WERI-Rb-1 (cell line): Measurements from ENCODE around the gene GABPB2.
A peak's percentile ranks its signal among the peaks of the same experiment; 100 is the strongest.

Experiments used
- DNase-seq: peaks from one replicate; pipeline ENCODE4 v3.0.0-alpha.2; 2020
- H3K27ac ChIP-seq: fragments of 250-450 bp; sonication (Bioruptor Pico); 2 replicates; pipeline ENCODE4 v1.5.1; 2020; ENCODE audit warnings: mild to moderate bottlenecking, moderate library complexity
- H3K27me3 ChIP-seq: fragments of 250-450 bp; sonication (Bioruptor Pico); 2 replicates; pipeline ENCODE4 v1.5.1; 2021; ENCODE audit warnings: mild to moderate bottlenecking, low read depth, moderate library complexity; ENCODE audit not compliant: insufficient read depth, severe bottlenecking
- H3K36me3 ChIP-seq: fragments of 250-450 bp; sonication (Bioruptor Pico); 2 replicates; pipeline ENCODE4 v1.5.1; 2020; ENCODE audit warnings: mild to moderate bottlenecking, moderate library complexity
- H3K4me3 ChIP-seq: 2 replicates; pipeline ENCODE4 v1.5.1; 2011; ENCODE audit warnings: low read depth, mild to moderate bottlenecking, control low read depth, low read length
- H3K9me3 ChIP-seq: fragments of 250-450 bp; sonication (Bioruptor Pico); 2 replicates; pipeline ENCODE4 v1.5.1; 2021; ENCODE audit warnings: mild to moderate bottlenecking, moderate library complexity; ENCODE audit not compliant: severe bottlenecking
- CTCF ChIP-seq: IDR thresholded peaks from 2 replicates; pipeline ENCODE4 v1.5.1; 2011; ENCODE audit warnings: low read depth, mild to moderate bottlenecking, control low read depth, inconsistent platforms, low read length

GABPB2 gene

GRCh38 chr1:151070474-151071276 is at the start of gene GABPB2:
TSS of gene GABPB2 (plus strand) at chr1:151070761. CDS start at chr1:151088190, 17,429 bp downstream.
- peak; percentile 100 for TF ChIP-seq CTCF
- H3K9me3 ChIP-seq: no peaks in the 10 kb centered on the region
- H3K27me3 ChIP-seq: no peaks in the 10 kb centered on the region
- H3K27ac ChIP-seq: peak within 1 kb of the TSS; percentile 99
- H3K4me3 ChIP-seq: peak within 1 kb of the TSS; percentile 85
- H3K36me3 ChIP-seq: peaks cover 48% of the 10 kb centered on the region
- DNase-seq: peak; percentile 99

GRCh38 chr1:151024540-151025146 is 45.9 kb upstream of the GABPB2 start:
- peak; percentile 97 for DNase-seq
- peaks cover 75% of the 10 kb centered on the region for H3K36me3 ChIP-seq

GRCh38 chr1:151026460-151026859 is 44.1 kb upstream of the GABPB2 start:
- H3K27me3 ChIP-seq: no peaks in the 10 kb centered on the region
- peaks cover 85% of the 10 kb centered on the region for H3K36me3 ChIP-seq
- H3K4me3 ChIP-seq: no peak overlapping the region
- H3K27ac ChIP-seq: no peak overlapping the region
- H3K9me3 ChIP-seq: no peaks in the 10 kb centered on the region
- no peak for DNase-seq
- TF ChIP-seq CTCF: no peak

More at GRCh38 chr1:151024540-151025146, 45.9 kb upstream of the GABPB2 start:
- H3K9me3 ChIP-seq: no peaks in the 10 kb centered on the region
- TF ChIP-seq CTCF: peak; percentile 99
- no peaks in the 10 kb centered on the region for H3K27me3 ChIP-seq
- H3K27ac ChIP-seq: no peak overlapping the region
- H3K4me3 ChIP-seq: no peak overlapping the region

GRCh38 chr1:151032164-151032563 is 38.4 kb upstream of the GABPB2 start:
- Histone ChIP-seq H3K9me3 (no peaks in the 10 kb centered on the region), H3K36me3 (peaks cover 82% of the 10 kb centered on the region), H3K4me3 (no peak overlapping the region), H3K27me3 (no peaks in the 10 kb centered on the region), H3K27ac (no peak overlapping the region)
- no peak for DNase-seq
- TF ChIP-seq CTCF: no peak

GRCh38 chr1:151035167-151035566 is 35.4 kb upstream of the GABPB2 start:
- no peaks in the 10 kb centered on the region for H3K27me3 ChIP-seq
- H3K36me3 ChIP-seq: peaks cover 53% of the 10 kb centered on the region
- no peak for DNase-seq
- H3K4me3 ChIP-seq: no peak overlapping the region
- no peak for TF ChIP-seq CTCF
- no peak overlapping the region for H3K27ac ChIP-seq
- H3K9me3 ChIP-seq: no peaks in the 10 kb centered on the region
